ENCODE data around the gene DNAJC16. TPM values are rescaled to one million over a fixed set of nuclear protein-coding genes. Genes with fewer than 3 reads are reported as not detected.

DNAJC16 gene
- total and polyA plus RNA-seq, 7 donors = 1.2 to 20.5 (median 11.4) TPM

GRCh38 chr1:15618655-15619525 is 92.2 kb downstream of the DNAJC16 start:
- Histone ChIP-seq H3K27ac (peak overlapping the region; percentile 94 to 99 (median 96)), H3K9me3 (no peaks in the 10 kb centered on the region), H3K4me3 (peak overlapping the region; percentile 63 to 99 (median 88)), H3K4me1 (peaks cover 0 to 60% (median 44%) of the 10 kb centered on the region in 4 donors), H3K27me3 (no peaks in the 10 kb centered on the region), H3K36me3 (peaks cover 0 to 3% (median 0%) of the 10 kb centered on the region in 4 donors)
- intact Hi-C loops (cut with DNase I) = loop anchor here (5.0 kb wide), 3 partner anchors 68 to 92 kb away; partner anchors contain the start of gene DNAJC16
- 59 to 67% methylated on average over 26 of the region's 26 CpGs for WGBS, 2 donors
- TF ChIP-seq CTCF (IDR thresholded peaks at IDR 0.05) = no peak
- TF ChIP-seq POLR2AphosphoS5 (IDR thresholded peaks at IDR 0.05) = peak; percentile 13 to 64 (median 31)
- DNase-seq = no peak

- Histone ChIP-seq H3K36me3 (peaks cover 0 to 3% (median 0%) of the 10 kb centered on the region in 4 donors), H3K27ac (peak overlapping the region in 3 of 4 donors; percentile 94 to 97 (median 96)), H3K9me3 (no peaks in the 10 kb centered on the region), H3K4me1 (peaks cover 0 to 66% (median 48%) of the 10 kb centered on the region in 4 donors), H3K27me3 (no peaks in the 10 kb centered on the region), H3K4me3 (no peak overlapping the region)
- no peak for DNase-seq
- TF ChIP-seq EP300 (IDR thresholded peaks at IDR 0.05) (no peak), POLR2A (IDR thresholded peaks at IDR 0.05) (no peak), CTCF (IDR thresholded peaks at IDR 0.05) (no peak), POLR2AphosphoS5 (IDR thresholded peaks at IDR 0.05) (no peak)
- intact Hi-C loops (cut with DNase I) = no loop called here
- WGBS, 2 donors = 10 to 13% methylated on average over 1 of the region's 1 CpG
These were observed 93.5 kb downstream of the DNAJC16 start for GRCh38 chr1:15620155-15620545.

GRCh38 chr1:15620902-15621682 is 94.4 kb downstream of the DNAJC16 start:
- Histone ChIP-seq H3K36me3 (peaks cover 0 to 3% (median 0%) of the 10 kb centered on the region in 4 donors), H3K27ac (no peak overlapping the region), H3K4me1 (peaks cover 0 to 66% (median 48%) of the 10 kb centered on the region in 4 donors), H3K9me3 (no peaks in the 10 kb centered on the region), H3K4me3 (no peak overlapping the region), H3K27me3 (no peaks in the 10 kb centered on the region)
- 93 to 94% methylated on average over 7 of the region's 7 CpGs for WGBS, 2 donors
- TF ChIP-seq EP300 (IDR thresholded peaks at IDR 0.05) (no peak), CTCF (IDR thresholded peaks at IDR 0.05) (no peak), POLR2A (IDR thresholded peaks at IDR 0.05) (no peak), POLR2AphosphoS5 (IDR thresholded peaks at IDR 0.05) (no peak)
- intact Hi-C loops (cut with DNase I) = no loop called here
- DNase-seq = no peak

GRCh38 chr1:15621975-15622374 is 95.3 kb downstream of the DNAJC16 start:
- no peak for TF ChIP-seq EP300 (IDR thresholded peaks at IDR 0.05)
- TF ChIP-seq POLR2AphosphoS5 (IDR thresholded peaks at IDR 0.05) = no peak
- no peak for TF ChIP-seq CTCF (IDR thresholded peaks at IDR 0.05)
- TF ChIP-seq POLR2A (IDR thresholded peaks at IDR 0.05) = no peak
- 82 to 83% methylated on average over 5 of the region's 5 CpGs for WGBS, 2 donors
- Histone ChIP-seq H3K9me3 (no peaks in the 10 kb centered on the region), H3K4me1 (peaks cover 0 to 60% (median 40%) of the 10 kb centered on the region in 4 donors), H3K27ac (no peak overlapping the region), H3K36me3 (peaks cover 0 to 9% (median 0%) of the 10 kb centered on the region in 4 donors), H3K27me3 (no peaks in the 10 kb centered on the region), H3K4me3 (no peak overlapping the region)
- intact Hi-C loops (cut with DNase I) = no loop called here
- DNase-seq = no peak

Measured in sigmoid colon (tissue), 7 donors.